Left lung (tissue), 10 donors: Measurements from ENCODE around the gene TBCD. TPM values are rescaled to one million over a fixed set of nuclear protein-coding genes. Genes with fewer than 3 reads are reported as not detected.

ENCODE experiments used
- ATAC-seq: fragments of 200-7000 bp; cut with Tn5 transposase; one replicate; pipeline ENCODE4 v1.9.1; 2020; ENCODE audit warnings: moderate library complexity
- DNase-seq, 4 donors: peaks; one replicate each; pipeline ENCODE4 v3.0.0-alpha.2; 2013 to 2020
- H3K27ac ChIP-seq, 2 donors: fragments of 200-600 bp; sonication (generic) in 1 of 2; one replicate each; pipeline versions ENCODE4 v1.5.0 to v1.8.0; 2020 to 2021
- H3K27me3 ChIP-seq, 2 donors: fragments of 200-600 bp; sonication (generic) in 1 of 2; one replicate each; pipeline versions ENCODE4 v1.5.0 to v1.8.0; 2020 to 2021
- H3K36me3 ChIP-seq, 2 donors: fragments of 200-600 bp; sonication (generic) in 1 of 2; one replicate each; pipeline versions ENCODE4 v1.5.0 to v1.8.0; 2020 to 2021
- H3K4me1 ChIP-seq, 2 donors: fragments of 200-600 bp; one replicate each; pipeline ENCODE4 v1.8.0; 2021
- H3K4me3 ChIP-seq, 2 donors: fragments of 200-600 bp; sonication (generic) in 1 of 2; one replicate each; pipeline versions ENCODE4 v1.5.0 to v1.8.0; 2020 to 2021; ENCODE audit warnings: mild to moderate bottlenecking in 1 of 2
- H3K9me3 ChIP-seq, 2 donors: fragments of 200-600 bp; sonication (generic) in 1 of 2; one replicate each; pipeline versions ENCODE4 v1.5.0 to v1.8.0; 2020 to 2021
- CTCF ChIP-seq, 2 donors: fragments of 200-600 bp; sonication (generic) in 1 of 2; IDR thresholded peaks; one replicate each; pipeline versions ENCODE4 v1.5.0 to v1.8.0; 2021; ENCODE audit warnings: antibody characterized with exemption in 2 of 2
- intact Hi-C, 2 donors: fragments of 100-400 bp; cut with DNase I; formaldehyde crosslinking; loops; one replicate each; pipeline versions ENCODE4 v1.11.2 to v1.14.2; 2022
- polyA plus RNA-seq, 6 donors: library from polyadenylated mRNA; unstranded; fragments of 120-200 nt; gene quantifications; one replicate each; pipeline ENCODE4 v1.2.1, GENCODE V29; 2013; ENCODE audit not compliant: insufficient read length in 6 of 6
- total RNA-seq, 2 donors: library from RNA; stranded (reverse); fragmentation: NEBNext Ultra II Directional; extraction: Animal tissue kit (Norgen Biotek cat#: 25700); gene quantifications; one replicate each; pipeline ENCODE4 v1.2.1, GENCODE V29; 2021
- donor health status: DM: no; HTN: yes; CAD: no.
- donor health status: DM: no; HTN: no; CAD: no.

Gene TBCD
- total and polyA plus RNA-seq, 8 donors: 87.2 to 133 (median 104) TPM

GRCh38 chr17:82871776-82872561, 120.1 kb downstream of the TBCD start:
- no peaks in the 10 kb centered on the region for H3K9me3 ChIP-seq
- no peak for TF ChIP-seq CTCF (IDR thresholded peaks at IDR 0.05)
- no peaks in the 10 kb centered on the region for H3K27me3 ChIP-seq
- intact Hi-C loops: no loop called here
- H3K36me3 ChIP-seq: peaks cover 0 to 25% of the 10 kb centered on the region in 2 donors
- no peak overlapping the region for H3K4me3 ChIP-seq
- ATAC-seq (no peak), DNase-seq (peak in 1 of 4 donors; percentile 69)
- no peak overlapping the region for H3K27ac ChIP-seq
- H3K4me1 ChIP-seq: peaks cover 11 to 28% of the 10 kb centered on the region in 2 donors

GRCh38 chr17:82872591-82873520, 121.0 kb downstream of the TBCD start:
- H3K27ac ChIP-seq: no peak overlapping the region
- DNase-seq (peak in 1 of 4 donors; percentile 65), ATAC-seq (no peak)
- TF ChIP-seq CTCF (IDR thresholded peaks at IDR 0.05): no peak
- no peaks in the 10 kb centered on the region for H3K9me3 ChIP-seq
- no peak overlapping the region for H3K4me3 ChIP-seq
- no peaks in the 10 kb centered on the region for H3K27me3 ChIP-seq
- intact Hi-C loops: no loop called here
- peaks cover 19 to 37% of the 10 kb centered on the region in 2 donors for H3K4me1 ChIP-seq
- H3K36me3 ChIP-seq: peaks cover 0 to 25% of the 10 kb centered on the region in 2 donors

DNA sequence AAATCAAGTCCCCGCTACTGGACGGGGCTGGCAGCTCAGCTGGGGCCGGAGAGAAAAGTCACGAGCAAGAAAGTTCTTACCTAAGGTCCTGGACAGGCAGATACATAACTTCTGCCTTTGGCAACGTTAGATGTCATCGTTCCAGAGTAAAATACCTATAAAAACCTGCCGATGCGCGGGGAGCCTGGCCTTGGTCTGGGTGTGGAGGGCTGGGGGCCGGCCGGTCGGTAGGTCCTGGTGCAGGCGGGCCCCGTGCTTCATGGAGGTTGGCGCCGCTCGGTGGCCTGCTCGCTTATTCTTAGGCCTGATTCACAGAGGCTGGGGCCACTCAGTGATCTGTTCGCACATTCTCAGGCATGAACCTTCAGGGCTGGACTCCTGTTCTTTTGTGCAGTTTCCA, 121.7 kb downstream of the TBCD start:
- Histone ChIP-seq H3K9me3 (no peaks in the 10 kb centered on the region), H3K4me1 (peaks cover 25 to 43% of the 10 kb centered on the region in 2 donors), H3K36me3 (peaks cover 0 to 25% of the 10 kb centered on the region in 2 donors), H3K4me3 (no peak overlapping the region), H3K27ac (no peak overlapping the region), H3K27me3 (no peaks in the 10 kb centered on the region)
- ATAC-seq (no peak), DNase-seq (peak in 1 of 4 donors; percentile 63)
- intact Hi-C loops: no loop called here
- no peak for TF ChIP-seq CTCF (IDR thresholded peaks at IDR 0.05)

DNA sequence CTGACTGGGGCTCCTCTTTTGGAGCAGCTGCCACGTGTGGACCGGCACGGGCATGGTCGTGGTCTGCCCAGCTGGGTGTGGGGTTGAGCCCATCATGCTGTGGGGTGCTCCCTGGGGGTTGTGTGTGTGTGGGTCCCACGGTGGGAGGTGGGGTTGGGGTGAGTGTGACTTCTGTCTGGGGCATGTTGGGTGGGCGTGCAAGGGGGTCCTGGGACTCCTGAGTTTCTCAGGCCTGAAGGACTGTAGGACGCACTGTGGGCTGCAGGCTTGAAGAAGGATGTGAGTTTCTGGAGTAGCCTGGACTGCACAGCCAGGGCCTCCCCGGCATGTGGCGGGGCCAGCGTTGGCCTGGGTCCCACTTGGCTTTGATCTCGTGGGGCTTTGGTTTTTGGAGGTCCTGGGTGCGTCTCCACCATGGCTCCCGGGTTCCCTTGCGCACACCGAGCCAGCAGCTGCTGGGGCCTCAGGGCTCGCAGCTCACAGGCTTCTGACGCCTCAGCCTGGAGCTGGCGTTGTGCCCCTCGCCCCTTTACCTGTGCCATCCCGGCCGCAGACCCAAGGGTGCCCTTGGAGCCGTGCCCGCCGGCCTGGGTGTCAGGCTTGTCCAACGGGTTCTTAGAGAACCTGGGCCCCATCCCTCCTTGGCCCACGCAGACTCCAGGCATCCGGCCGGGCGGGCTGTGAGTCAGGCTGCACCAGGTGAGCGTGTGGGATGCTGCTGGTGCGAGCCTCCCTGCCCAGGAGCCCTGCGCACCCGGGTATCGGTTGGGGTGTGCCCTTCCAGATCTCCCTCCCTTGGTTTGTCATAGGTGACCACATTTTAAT, 122.4 kb downstream of the TBCD start:
- Histone ChIP-seq H3K27ac (peak overlapping the region in 1 of 2 donors; percentile 81), H3K9me3 (no peaks in the 10 kb centered on the region), H3K36me3 (peaks cover 0 to 25% of the 10 kb centered on the region in 2 donors), H3K4me3 (no peak overlapping the region), H3K27me3 (no peaks in the 10 kb centered on the region), H3K4me1 (peaks cover 32 to 50% of the 10 kb centered on the region in 2 donors)
- ATAC-seq (peak; percentile 64), DNase-seq (peak in 2 of 4 donors; percentile 62 to 86)
- TF ChIP-seq CTCF (IDR thresholded peaks at IDR 0.05): no peak
- intact Hi-C loops: no loop called here
